HCT116 (cell line): ENCODE results near the gene LIMS2.

Source experiments
- CTCF ChIP-seq, 3 experiments: fragments of 200-600 bp in 1 of 3; sonication (generic) in 1 of 3; IDR thresholded peaks in 2 of 3; conservative IDR thresholded peaks in 1 of 3; 2 replicates each; pipeline ENCODE4 v1.5.1; 2012 to 2017; ENCODE audit warnings: low read depth in 2 of 3, low read length in 2 of 3, antibody characterized with exemption in 1 of 3, borderline replicate concordance in 1 of 3, control low read depth in 1 of 3, mild to moderate bottlenecking in 1 of 3, mixed read lengths in 1 of 3, mixed run types in 1 of 3, moderate library complexity in 1 of 3; ENCODE audit not compliant: insufficient read depth in 1 of 3
- POLR2A ChIP-seq: IDR thresholded peaks from 2 replicates; pipeline ENCODE4 v1.7.0; 2011; ENCODE audit warnings: borderline replicate concordance; ENCODE audit not compliant: insufficient read depth, insufficient read length; ENCODE audit errors: extremely low read depth
- REST ChIP-seq: IDR thresholded peaks from 2 replicates; pipeline ENCODE4 v1.6.1; 2012; ENCODE audit warnings: low read depth

- TF ChIP-seq CTCF (IDR thresholded peaks at IDR 0.05 in 2 of 3, conservative IDR thresholded peaks at IDR 0.05 in 1 of 3; ENCODE audit: borderline replicate concordance in 1 of 3, insufficient read depth in 1 of 3, low read depth in 2 of 3, low read length in 2 of 3) (no peak), POLR2A (no peak), REST (no peak)
Measured at GRCh38 chr2:127625572-127625951, 49.8 kb downstream of the LIMS2 start.
